Urinary bladder (tissue), 4 donors: ENCODE measurements around the gene NAV2. TPM values are rescaled to one million over a fixed set of nuclear protein-coding genes. Genes with fewer than 3 reads are reported as not detected.

Experiments
- DNase-seq: peaks from one replicate; pipeline ENCODE4 v3.0.0-alpha.2; 2015; ENCODE audit errors: extremely low spot score
- H3K27ac ChIP-seq: one replicate; pipeline ENCODE4 v1.5.1; 2013; ENCODE audit warnings: low read depth, mild to moderate bottlenecking, moderate library complexity
- H3K36me3 ChIP-seq: one replicate; pipeline ENCODE4 v1.6.1; 2013; ENCODE audit warnings: mild to moderate bottlenecking, moderate library complexity; ENCODE audit not compliant: insufficient read depth
- H3K4me1 ChIP-seq: one replicate; pipeline ENCODE4 v1.6.1; 2013; ENCODE audit warnings: mild to moderate bottlenecking, moderate library complexity; ENCODE audit not compliant: insufficient read depth
- H3K4me3 ChIP-seq: one replicate; pipeline ENCODE4 v1.5.1; 2013; ENCODE audit warnings: low read depth, low read length
- WGBS: extraction: QIAGEN DNeasy Blood & Tissue Kit; methylation state at CpG from one replicate; pipeline ENCODE4 v1.1.7; 2013; 5-methylcytosine and 5-hydroxymethylcytosine counted together
- polyA plus RNA-seq: library from polyadenylated mRNA; stranded (reverse); fragments of 200-250 nt; gene quantifications from one replicate; pipeline ENCODE4 v1.2.3, GENCODE V29; 2013
- total RNA-seq: library from RNA; depleted of rRNA; stranded (reverse); fragments of >200 nt; gene quantifications from one replicate; pipeline ENCODE4 v1.2.3, GENCODE V29; 2014
- donor health status: healthy with polysubstance abuse.
- donor health status: healthy.

Gene NAV2
- total and polyA plus RNA-seq, 2 donors = 7.8 to 10.6 TPM

GRCh38 chr11:19753451-19754106 is 40.9 kb downstream of the NAV2 start:
- Histone ChIP-seq H3K27ac (no peak overlapping the region), H3K4me1 (no peaks in the 10 kb centered on the region), H3K36me3 (no peaks in the 10 kb centered on the region), H3K4me3 (no peak overlapping the region)
- WGBS = 92% methylated on average over 5 of the region's 5 CpGs
- DNase-seq = no peak

GRCh38 chr11:19756675-19757475 is 44.2 kb downstream of the NAV2 start:
- no peak overlapping the region for H3K4me3 ChIP-seq
- WGBS = 72% methylated on average over 11 of the region's 11 CpGs
- no peak for DNase-seq
- no peaks in the 10 kb centered on the region for H3K4me1 ChIP-seq
- H3K27ac ChIP-seq = no peak overlapping the region
- no peaks in the 10 kb centered on the region for H3K36me3 ChIP-seq

- 87% methylated on average over 3 of the region's 3 CpGs for WGBS
- Histone ChIP-seq H3K27ac (no peak overlapping the region), H3K4me3 (no peak overlapping the region), H3K4me1 (no peaks in the 10 kb centered on the region), H3K36me3 (no peaks in the 10 kb centered on the region)
- no peak for DNase-seq
Measured at GRCh38 chr11:19759389-19759788, 46.8 kb downstream of the NAV2 start.

- Histone ChIP-seq H3K4me3 (no peak overlapping the region), H3K36me3 (no peaks in the 10 kb centered on the region), H3K27ac (no peak overlapping the region), H3K4me1 (no peaks in the 10 kb centered on the region)
- 95% methylated on average over 1 of the region's 1 CpG for WGBS
- DNase-seq = no peak
Measured at GRCh38 chr11:19762266-19762665, 49.6 kb downstream of the NAV2 start.

GRCh38 chr11:19763330-19763729 is 50.7 kb downstream of the NAV2 start:
- WGBS = 82% methylated on average over 7 of the region's 7 CpGs
- Histone ChIP-seq H3K36me3 (no peaks in the 10 kb centered on the region), H3K4me3 (no peak overlapping the region), H3K27ac (no peak overlapping the region), H3K4me1 (no peaks in the 10 kb centered on the region)
- DNase-seq = no peak

- Histone ChIP-seq H3K4me3 (no peak overlapping the region), H3K36me3 (no peaks in the 10 kb centered on the region), H3K27ac (no peak overlapping the region), H3K4me1 (no peaks in the 10 kb centered on the region)
- 69% methylated on average over 3 of the region's 3 CpGs for WGBS
- DNase-seq = no peak
Measured at GRCh38 chr11:19766206-19766605, 53.6 kb downstream of the NAV2 start.

- Histone ChIP-seq H3K4me1 (no peaks in the 10 kb centered on the region), H3K4me3 (no peak overlapping the region), H3K36me3 (no peaks in the 10 kb centered on the region), H3K27ac (no peak overlapping the region)
- no peak for DNase-seq
- 41% methylated on average over 1 of the region's 1 CpG for WGBS
Measured at GRCh38 chr11:19766810-19767209, 54.2 kb downstream of the NAV2 start.

- Histone ChIP-seq H3K27ac (no peak overlapping the region), H3K4me1 (no peaks in the 10 kb centered on the region), H3K4me3 (no peak overlapping the region), H3K36me3 (no peaks in the 10 kb centered on the region)
- 71% methylated on average over 5 of the region's 5 CpGs for WGBS
- no peak for DNase-seq
Measured at GRCh38 chr11:19767627-19768151, 55.1 kb downstream of the NAV2 start.

- no peak overlapping the region for H3K27ac ChIP-seq
- H3K4me3 ChIP-seq = no peak overlapping the region
- DNase-seq = no peak
- no peaks in the 10 kb centered on the region for H3K4me1 ChIP-seq
- WGBS = 79% methylated on average over 6 of the region's 6 CpGs
- no peaks in the 10 kb centered on the region for H3K36me3 ChIP-seq
Measured at GRCh38 chr11:19768197-19768596, 55.6 kb downstream of the NAV2 start.

- Histone ChIP-seq H3K27ac (no peak overlapping the region), H3K36me3 (no peaks in the 10 kb centered on the region), H3K4me1 (no peaks in the 10 kb centered on the region), H3K4me3 (no peak overlapping the region)
- DNase-seq = no peak
Measured at GRCh38 chr11:19768815-19769214, 56.2 kb downstream of the NAV2 start.

GRCh38 chr11:19769820-19770219 is 57.2 kb downstream of the NAV2 start:
- Histone ChIP-seq H3K4me1 (no peaks in the 10 kb centered on the region), H3K36me3 (no peaks in the 10 kb centered on the region), H3K27ac (no peak overlapping the region), H3K4me3 (no peak overlapping the region)
- WGBS = 73% methylated on average over 1 of the region's 1 CpG
- no peak for DNase-seq

- Histone ChIP-seq H3K4me1 (no peaks in the 10 kb centered on the region), H3K36me3 (no peaks in the 10 kb centered on the region), H3K27ac (no peak overlapping the region), H3K4me3 (no peak overlapping the region)
- no peak for DNase-seq
- WGBS = 57% methylated on average over 2 of the region's 2 CpGs
Measured at GRCh38 chr11:19770277-19770676, 57.6 kb downstream of the NAV2 start.

GRCh38 chr11:19771463-19771862 is 58.8 kb downstream of the NAV2 start:
- no peaks in the 10 kb centered on the region for H3K36me3 ChIP-seq
- 90% methylated on average over 4 of the region's 4 CpGs for WGBS
- no peak overlapping the region for H3K27ac ChIP-seq
- no peak for DNase-seq
- no peak overlapping the region for H3K4me3 ChIP-seq
- no peaks in the 10 kb centered on the region for H3K4me1 ChIP-seq

GRCh38 chr11:19772480-19772879 is 59.8 kb downstream of the NAV2 start:
- Histone ChIP-seq H3K27ac (no peak overlapping the region), H3K36me3 (no peaks in the 10 kb centered on the region), H3K4me3 (no peak overlapping the region), H3K4me1 (peaks cover 2% of the 10 kb centered on the region)
- WGBS = 71% methylated on average over 4 of the region's 4 CpGs
- DNase-seq = no peak
